CD1c-positive myeloid dendritic cell (primary cell): Measurements from ENCODE around the gene CYB561A3.
"Not testable (repeated sequence)": the region's sequence is repeated elsewhere in the genome, so short reads cannot be mapped to it uniquely, and the experiment has no call there.

Experiments used
- DNase-seq: peaks from one replicate; pipeline ENCODE4 v3.0.0-alpha.2; 2016; ENCODE audit errors: extremely low spot score

The CYB561A3 gene

GRCh38 chr11:61361741-61362541, at the start of gene CYB561A3, which contains the start of gene TMEM138:
CYB561A3 (minus strand) TSS chr11:61361882; CDS start chr11:61356713, 5,169 bp downstream.
TMEM138 (plus strand) TSS chr11:61362374; CDS start chr11:61364391, 2,017 bp downstream.
- peak; percentile 98 for DNase-seq

- no peak for DNase-seq
Observed at GRCh38 chr11:61406991-61407728, 45.5 kb upstream of the CYB561A3 start.

GRCh38 chr11:61406067-61406466, 44.4 kb upstream of the CYB561A3 start:
- no peak for DNase-seq

- DNase-seq = no peak
Observed at GRCh38 chr11:61404641-61405040, 43.0 kb upstream of the CYB561A3 start.

GRCh38 chr11:61404103-61404502, 42.4 kb upstream of the CYB561A3 start:
- no peak for DNase-seq

- peak; percentile 24 for DNase-seq
Observed at GRCh38 chr11:61403658-61404057, 42.0 kb upstream of the CYB561A3 start.

- no peak for DNase-seq
Observed at GRCh38 chr11:61401573-61401972, 39.9 kb upstream of the CYB561A3 start.

GRCh38 chr11:61401173-61401572, 39.5 kb upstream of the CYB561A3 start:
- DNase-seq = no peak

GRCh38 chr11:61392981-61393595, 31.4 kb upstream of the CYB561A3 start:
- DNase-seq = peak; percentile 21

GRCh38 chr11:61390161-61390560, 28.5 kb upstream of the CYB561A3 start:
- DNase-seq = no peak

- DNase-seq = no peak
Observed at GRCh38 chr11:61384271-61385242, 22.9 kb upstream of the CYB561A3 start.

- DNase-seq = not testable (repeated sequence)
Observed at GRCh38 chr11:61383859-61384258, 22.2 kb upstream of the CYB561A3 start.

- DNase-seq = no peak
Observed at GRCh38 chr11:61380884-61381283, 19.2 kb upstream of the CYB561A3 start.

GRCh38 chr11:61378713-61379313, 17.1 kb upstream of the CYB561A3 start:
- peak; percentile 84 for DNase-seq

- DNase-seq = no peak
Observed at GRCh38 chr11:61377461-61378160, 15.9 kb upstream of the CYB561A3 start.

- DNase-seq = no peak
Observed at GRCh38 chr11:61375761-61376108, 14.1 kb upstream of the CYB561A3 start.

- DNase-seq = no peak
Observed at GRCh38 chr11:61372659-61373420, 11.2 kb upstream of the CYB561A3 start.

- peak; percentile 42 for DNase-seq
Observed at GRCh38 chr11:61370349-61371005, 8.8 kb upstream of the CYB561A3 start.
